Neural cell (in vitro differentiated cells): ENCODE data around the gene ESPN. TPM values are rescaled to one million over a fixed set of nuclear protein-coding genes. Genes with fewer than 3 reads are reported as not detected.

ENCODE experiments used
- H2AFZ ChIP-seq: fragments of 200-600, 300-800 bp; sonication (generic), shearing (Covaris generic); 2 replicates; pipeline ENCODE4 v1.6.0; 2014; ENCODE audit warnings: low read depth, mild to moderate bottlenecking, antibody characterized with exemption, low read length, moderate library complexity
- H3F3A ChIP-seq: fragments of 200-600 bp; shearing (Covaris generic); 2 replicates; pipeline ENCODE4 v1.6.1; 2016; ENCODE audit warnings: mild to moderate bottlenecking, moderate library complexity, mixed read lengths, antibody characterized with exemption, low read length; ENCODE audit not compliant: insufficient read depth, poor library complexity, severe bottlenecking
- H3K27ac ChIP-seq: fragments of 200-600, 300-800 bp; sonication (generic), shearing (Covaris generic); 2 replicates; pipeline ENCODE4 v1.5.1; 2014; ENCODE audit warnings: mild to moderate bottlenecking, low read length, moderate library complexity
- H3K27me3 ChIP-seq: fragments of 300-800, 200-600 bp; sonication (generic), shearing (Covaris generic); 2 replicates; pipeline ENCODE4 v1.6.0; 2014; ENCODE audit warnings: mild to moderate bottlenecking, low read depth, low read length, moderate library complexity; ENCODE audit not compliant: insufficient read depth
- H3K36me3 ChIP-seq: fragments of 300-800, 200-600 bp; sonication (generic), shearing (Covaris generic); 2 replicates; pipeline ENCODE4 v1.5.1; 2014; ENCODE audit warnings: mild to moderate bottlenecking, antibody characterized with exemption, low read length, moderate library complexity; ENCODE audit not compliant: insufficient read depth
- H3K4me2 ChIP-seq: fragments of 300-800, 200-600 bp; sonication (generic), shearing (Covaris generic); 2 replicates; pipeline ENCODE4 v1.6.0; 2014; ENCODE audit warnings: mild to moderate bottlenecking, low read length
- H3K4me3 ChIP-seq: fragments of 300-800, 200-600 bp; sonication (generic), shearing (Covaris generic); 2 replicates; pipeline ENCODE4 v1.5.1; 2014; ENCODE audit warnings: mild to moderate bottlenecking, low read length, moderate library complexity
- H3K79me2 ChIP-seq: fragments of 200-600 bp; shearing (Covaris generic); replicated peaks from 2 replicates; pipeline ENCODE4 v1.6.0; 2014; ENCODE audit warnings: mild to moderate bottlenecking, low read length, moderate library complexity; ENCODE audit not compliant: insufficient read depth
- H3K9ac ChIP-seq: fragments of 300-800, 200-600 bp; sonication (generic), shearing (Covaris generic); 2 replicates; pipeline ENCODE4 v1.6.1; 2016; ENCODE audit warnings: mild to moderate bottlenecking, low read length, mixed read lengths
- H3K9me2 ChIP-seq: fragments of 200-600 bp; shearing (Covaris generic); 2 replicates; pipeline ENCODE4 v1.6.1; 2016; ENCODE audit warnings: mild to moderate bottlenecking, low read length, mixed read lengths; ENCODE audit not compliant: insufficient read depth
- H3K9me3 ChIP-seq: fragments of 200-600, 300-800 bp; sonication (generic), shearing (Covaris generic); 2 replicates; pipeline ENCODE4 v1.6.1; 2016; ENCODE audit warnings: mild to moderate bottlenecking, mixed run types, low read length, moderate library complexity, mixed read lengths
- H4K20me1 ChIP-seq: fragments of 200-600 bp; shearing (Covaris generic); 2 replicates; pipeline ENCODE4 v1.6.1; 2016; ENCODE audit warnings: mild to moderate bottlenecking, mixed run types; ENCODE audit not compliant: insufficient read depth
- CTCF ChIP-seq: fragments of 450-650 bp; IDR thresholded peaks from 2 replicates; pipeline ENCODE4 v1.5.1; 2014; ENCODE audit warnings: antibody characterized with exemption, mild to moderate bottlenecking, moderate library complexity; ENCODE audit not compliant: poor library complexity, severe bottlenecking
- EZH2 ChIP-seq: fragments of 200-600, 300-800 bp; shearing (Covaris generic), sonication (generic); IDR thresholded peaks from 2 replicates; pipeline ENCODE4 v1.6.1; 2014; ENCODE audit warnings: antibody characterized with exemption, low read length, borderline replicate concordance, mild to moderate bottlenecking; ENCODE audit not compliant: insufficient read depth, poor library complexity, severe bottlenecking
- MXI1 ChIP-seq: fragments of 450-650 bp; conservative IDR thresholded peaks from 2 replicates; pipeline ENCODE4 v1.6.1; 2014; ENCODE audit warnings: antibody characterized with exemption, mild to moderate bottlenecking; ENCODE audit not compliant: poor library complexity, severe bottlenecking
- REST ChIP-seq: IDR thresholded peaks from 2 replicates; pipeline ENCODE4 v1.6.1; 2012; ENCODE audit warnings: borderline replicate concordance
- SMC3 ChIP-seq: fragments of 450-650 bp; conservative IDR thresholded peaks from 2 replicates; pipeline ENCODE4 v1.6.1; 2014; ENCODE audit warnings: antibody characterized with exemption, mild to moderate bottlenecking, moderate library complexity; ENCODE audit not compliant: poor library complexity
- polyA plus RNA-seq: library from polyadenylated mRNA; depleted of rRNA; stranded (reverse); fragments of >200 nt; gene quantifications from 2 replicates; pipeline ENCODE4 v1.2.3, GENCODE V29; 2014

ESPN gene
- polyA plus RNA-seq, 1 donor from 2014 or later: not detected

- Histone ChIP-seq H2AFZ (no peak overlapping the region), H3K4me3 (no peak overlapping the region), H3F3A (no peaks in the 10 kb centered on the region), H3K36me3 (no peaks in the 10 kb centered on the region), H3K9me2 (no peaks in the 10 kb centered on the region), H3K9me3 (no peaks in the 10 kb centered on the region), H3K27ac (no peak overlapping the region), H3K4me2 (no peak overlapping the region), H3K27me3 (peaks cover 43% of the 10 kb centered on the region), H3K79me2 (no peaks in the 10 kb centered on the region), H3K9ac (no peak overlapping the region), H4K20me1 (no peaks in the 10 kb centered on the region)
- TF ChIP-seq REST (no peak), CTCF (peak; percentile 52)
Observed at GRCh38 chr1:6414443-6414844, 10.1 kb upstream of the ESPN start.

- H3K36me3 ChIP-seq: no peaks in the 10 kb centered on the region
- peaks cover 49% of the 10 kb centered on the region for H3K27me3 ChIP-seq
- H3K9me3 ChIP-seq: no peaks in the 10 kb centered on the region
- H3K9me2 ChIP-seq: no peaks in the 10 kb centered on the region
- H3K4me2 ChIP-seq: no peak overlapping the region
- H2AFZ ChIP-seq: no peak overlapping the region
- H3K4me3 ChIP-seq: no peak overlapping the region
- H3K27ac ChIP-seq: no peak overlapping the region
- H3K9ac ChIP-seq: no peak overlapping the region
- H3K79me2 ChIP-seq: no peaks in the 10 kb centered on the region
- H3F3A ChIP-seq: no peaks in the 10 kb centered on the region
- TF ChIP-seq SMC3 (no peak), EZH2 (no peak), MXI1 (no peak), CTCF (no peak)
- no peaks in the 10 kb centered on the region for H4K20me1 ChIP-seq
Observed at GRCh38 chr1:6414881-6415626, 9.5 kb upstream of the ESPN start.
